HCT116 (cell line): ENCODE results near the gene PRRT4. TPM values are rescaled to one million over a fixed set of nuclear protein-coding genes. Genes with fewer than 3 reads are reported as not detected.

Experiments
- ATAC-seq: fragments of 200-7000 bp; cut with Tn5 transposase; 2 replicates; pipeline ENCODE4 v1.9.1; 2020; ENCODE audit warnings: mild to moderate bottlenecking, moderate library complexity
- BruUV-seq: library from RNA; stranded (reverse); fragments of 400-500 nt; replicated peaks from 2 replicates; lab custom pipeline; 2021; lab: Mats Ljungman, UMichigan
- CTCF ChIA-PET: fragments of 300-600 bp; sonication (Branson Sonifier 250); formaldehyde crosslinking; loops from one replicate; lab custom pipeline; 2021; ENCODE audit warnings: antibody characterized with exemption; lab: Charles Lee
- POLR2A ChIA-PET: fragments of 300-600, 350-600 bp; sonication (Branson Sonifier 250); formaldehyde crosslinking; loops from one replicate; lab custom pipeline; 2021; ENCODE audit warnings: antibody characterized with exemption; lab: Charles Lee
- RAD21 ChIA-PET, 2 experiments: fragments of 300-600 bp; sonication (Branson Sonifier 250); formaldehyde crosslinking; loops; one replicate each; lab custom pipeline; 2023; ENCODE audit warnings: low total read pairs in 2 of 2; ENCODE audit not compliant: uncharacterized antibody in 2 of 2, unreplicated experiment in 2 of 2, low non-redundant PET in 1 of 2; lab: Charles Lee
- DNase-seq: peaks from one replicate; pipeline ENCODE4 v3.0.0-alpha.2; 2010; ENCODE audit warnings: low read depth, low spot score
- H2AFZ ChIP-seq: fragments of 200-600 bp; shearing (Covaris generic), sonication (generic); 2 replicates; pipeline ENCODE4 v1.6.1; 2017; ENCODE audit warnings: low read depth, mixed run types, mixed read lengths, antibody characterized with exemption, low read length; ENCODE audit not compliant: poor library complexity, severe bottlenecking
- H3K27ac ChIP-seq: 2 replicates; pipeline ENCODE4 v1.5.1; 2012; ENCODE audit warnings: low read depth, low read length
- H3K27me3 ChIP-seq: fragments of 200-600 bp; sonication (generic); 2 replicates; pipeline ENCODE4 v1.6.1; 2016; ENCODE audit warnings: mixed run types, low read length, mixed read lengths; ENCODE audit not compliant: insufficient read depth
- H3K36me3 ChIP-seq, 2 experiments: fragments of 200-500 bp in 1 of 2; fragments of 200-600 bp in 1 of 2; sonication (Bioruptor generic) in 1 of 2; sonication (generic) in 1 of 2; 2 replicates each; pipeline versions ENCODE4 v1.5.1 to v1.6.1; 2014 to 2016; ENCODE audit warnings: low read length in 2 of 2, inconsistent platforms in 1 of 2, mixed read lengths in 1 of 2, mixed run types in 1 of 2; ENCODE audit not compliant: insufficient read depth in 2 of 2, control insufficient read depth in 1 of 2
- H3K4me1 ChIP-seq, 2 experiments: fragments of 200-600 bp in 1 of 2; sonication (generic) in 1 of 2; 2 replicates each; pipeline versions ENCODE4 v1.5.1 to v1.6.1; 2012 to 2017; ENCODE audit warnings: low read length in 2 of 2, inconsistent platforms in 1 of 2, mild to moderate bottlenecking in 1 of 2, mixed read lengths in 1 of 2, mixed run types in 1 of 2, moderate library complexity in 1 of 2; ENCODE audit not compliant: insufficient read depth in 2 of 2, control insufficient read depth in 1 of 2
- H3K4me2 ChIP-seq: fragments of 200-600 bp; sonication (generic); 2 replicates; pipeline ENCODE4 v1.6.1; 2017; ENCODE audit warnings: mixed run types, low read length, mixed read lengths
- H3K4me3 ChIP-seq, 2 experiments: fragments of 200-600 bp in 1 of 2; sonication (generic) in 1 of 2; replicated peaks in 1 of 2; 2 replicates each; pipeline ENCODE4 v1.5.1; 2011 to 2016; ENCODE audit warnings: low read length in 2 of 2, control low read depth in 1 of 2, low read depth in 1 of 2, mild to moderate bottlenecking in 1 of 2, mixed read lengths in 1 of 2, mixed run types in 1 of 2
- H3K79me2 ChIP-seq: fragments of 200-600 bp; sonication (generic); 2 replicates; pipeline ENCODE4 v1.6.1; 2017; ENCODE audit warnings: mild to moderate bottlenecking, mixed run types, low read length, moderate library complexity, mixed read lengths; ENCODE audit not compliant: insufficient read depth
- H3K9ac ChIP-seq: fragments of 200-600 bp; sonication (generic); 2 replicates; pipeline ENCODE4 v1.6.1; 2016; ENCODE audit warnings: low read length, mixed read lengths
- H3K9me2 ChIP-seq: fragments of 200-600 bp; sonication (generic), shearing (Covaris generic); 2 replicates; pipeline ENCODE4 v1.6.1; 2017; ENCODE audit warnings: mixed run types, mild to moderate bottlenecking, moderate library complexity; ENCODE audit not compliant: insufficient read depth
- H3K9me3 ChIP-seq, 2 experiments: fragments of 200-500 bp in 1 of 2; fragments of 200-600 bp in 1 of 2; sonication (Bioruptor generic) in 1 of 2; sonication (generic) in 1 of 2; 2 replicates each; pipeline ENCODE4 v1.6.1; 2014 to 2017; ENCODE audit warnings: low read length in 2 of 2, mixed read lengths in 2 of 2, inconsistent platforms in 1 of 2, low read depth in 1 of 2, mild to moderate bottlenecking in 1 of 2, mixed run types in 1 of 2, moderate library complexity in 1 of 2; ENCODE audit not compliant: control insufficient read depth in 1 of 2, insufficient read depth in 1 of 2
- H4K20me1 ChIP-seq: fragments of 200-600 bp; sonication (generic), shearing (Covaris generic); 2 replicates; pipeline ENCODE4 v1.6.1; 2017; ENCODE audit warnings: mixed run types, mild to moderate bottlenecking, moderate library complexity; ENCODE audit not compliant: insufficient read depth
- EZH2 ChIP-seq: fragments of 200-600 bp; sonication (generic); IDR thresholded peaks from 2 replicates; pipeline ENCODE4 v1.6.1; 2017; ENCODE audit warnings: antibody characterized with exemption, mixed run types
- FOSL1 ChIP-seq: IDR thresholded peaks from 2 replicates; pipeline ENCODE4 v1.6.1; 2012; ENCODE audit warnings: low read depth
- POLR2A ChIP-seq: IDR thresholded peaks from 2 replicates; pipeline ENCODE4 v1.7.0; 2011; ENCODE audit warnings: borderline replicate concordance; ENCODE audit not compliant: insufficient read depth, insufficient read length; ENCODE audit errors: extremely low read depth
- RAD21 ChIP-seq: IDR thresholded peaks from 2 replicates; pipeline ENCODE4 v1.6.1; 2012; ENCODE audit warnings: low read depth, mild to moderate bottlenecking
- TCF7L2 ChIP-seq: IDR thresholded peaks from 2 replicates; pipeline ENCODE4 v1.7.0; 2011; ENCODE audit warnings: borderline replicate concordance, inconsistent platforms; ENCODE audit not compliant: insufficient read depth, insufficient read length; ENCODE audit errors: extremely low read depth
- ZFX ChIP-seq: fragments of 450-650 bp; IDR thresholded peaks from 2 replicates; pipeline ENCODE4 v1.6.1; 2017
- ZNF274 ChIP-seq: fragments of 200-500 bp; sonication (Bioruptor generic); IDR thresholded peaks from 2 replicates; pipeline ENCODE4 v1.6.1; 2014; ENCODE audit warnings: mild to moderate bottlenecking, low read depth, low read length, inconsistent platforms
- intact Hi-C: fragments of 100-400 bp; cut with micrococcal nuclease; formaldehyde crosslinking; loops from 2 replicates; pipeline ENCODE4 v1.10.0; 2022
- total RNA-seq: library from RNA; stranded (reverse); gene quantifications from one replicate; pipeline ENCODE4 v1.2.1, GENCODE V29; 2021; ENCODE audit not compliant: unreplicated experiment
- TF ChIP-seq, protein P1 (sequence below): IDR thresholded peaks from 2 replicates; pipeline ENCODE4 v1.6.1; 2012
- TF ChIP-seq, protein P2 (sequence below), 3 experiments: fragments of 200-600 bp in 1 of 3; sonication (generic) in 1 of 3; IDR thresholded peaks in 2 of 3; conservative IDR thresholded peaks in 1 of 3; 2 replicates each; pipeline ENCODE4 v1.5.1; 2012 to 2017; ENCODE audit warnings: low read depth in 2 of 3, low read length in 2 of 3, antibody characterized with exemption in 1 of 3, borderline replicate concordance in 1 of 3, control low read depth in 1 of 3, mild to moderate bottlenecking in 1 of 3, mixed read lengths in 1 of 3, mixed run types in 1 of 3, moderate library complexity in 1 of 3; ENCODE audit not compliant: insufficient read depth in 1 of 3
- TF ChIP-seq, protein P3 (sequence below): IDR thresholded peaks from 2 replicates; pipeline ENCODE4 v1.6.1; 2011; ENCODE audit warnings: mild to moderate bottlenecking, low read length, moderate library complexity; ENCODE audit not compliant: insufficient replicate concordance; ENCODE audit errors: extremely low read depth

PRRT4 gene
- total RNA-seq, 1 experiment from 2014 or later: 4.0 TPM

DNA sequence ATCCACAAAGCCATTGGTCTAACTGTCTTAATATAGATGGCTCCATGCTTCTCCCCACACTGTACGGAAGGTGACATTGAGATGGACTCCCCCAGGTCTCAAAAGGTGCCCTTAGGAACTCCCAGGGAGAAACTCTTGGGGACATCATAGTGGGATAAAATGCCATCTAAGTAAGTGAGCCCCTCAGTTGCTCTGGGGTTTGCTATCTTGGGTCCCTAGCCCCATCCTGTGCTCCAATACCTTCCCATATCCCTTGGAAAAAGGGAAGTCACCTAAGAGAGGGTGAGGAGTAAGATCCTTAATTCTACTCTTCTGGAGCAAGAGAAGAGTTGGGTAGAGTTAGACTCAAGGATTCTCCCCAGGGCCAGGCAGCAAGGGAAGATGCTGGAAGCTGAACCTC is 7.9 kb downstream of the PRRT4 start:
- H3K9me2 ChIP-seq: no peaks in the 10 kb centered on the region
- no peaks in the 10 kb centered on the region for H4K20me1 ChIP-seq
- H3K4me1 ChIP-seq: no peaks in the 10 kb centered on the region
- H3K27me3 ChIP-seq: no peaks in the 10 kb centered on the region
- H3K36me3 ChIP-seq: no peaks in the 10 kb centered on the region
- H3K4me3 ChIP-seq: no peak overlapping the region
- no TSS peak for BruUV-seq
- H2AFZ ChIP-seq: no peak overlapping the region
- intact Hi-C loops: no loop called here
- DNase-seq: no peak
- ChIA-PET CTCF (interaction anchor here (1.7 kb wide), 1 partner anchor 28 kb away, joined by 4 read pairs; no protein-coding TSS in a partner anchor), POLR2A (no interaction called here), RAD21 (no interaction called here)
- H3K4me2 ChIP-seq: no peak overlapping the region
- TF ChIP-seq RAD21: no peak
- no peak for TF ChIP-seq ZFX
- no peak for TF ChIP-seq POLR2A
- no peak for TF ChIP-seq ZNF274
- no peak for TF ChIP-seq TCF7L2
- TF ChIP-seq, protein P1, sequence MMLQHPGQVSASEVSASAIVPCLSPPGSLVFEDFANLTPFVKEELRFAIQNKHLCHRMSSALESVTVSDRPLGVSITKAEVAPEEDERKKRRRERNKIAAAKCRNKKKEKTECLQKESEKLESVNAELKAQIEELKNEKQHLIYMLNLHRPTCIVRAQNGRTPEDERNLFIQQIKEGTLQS: no peak
- TF ChIP-seq, protein P2, sequence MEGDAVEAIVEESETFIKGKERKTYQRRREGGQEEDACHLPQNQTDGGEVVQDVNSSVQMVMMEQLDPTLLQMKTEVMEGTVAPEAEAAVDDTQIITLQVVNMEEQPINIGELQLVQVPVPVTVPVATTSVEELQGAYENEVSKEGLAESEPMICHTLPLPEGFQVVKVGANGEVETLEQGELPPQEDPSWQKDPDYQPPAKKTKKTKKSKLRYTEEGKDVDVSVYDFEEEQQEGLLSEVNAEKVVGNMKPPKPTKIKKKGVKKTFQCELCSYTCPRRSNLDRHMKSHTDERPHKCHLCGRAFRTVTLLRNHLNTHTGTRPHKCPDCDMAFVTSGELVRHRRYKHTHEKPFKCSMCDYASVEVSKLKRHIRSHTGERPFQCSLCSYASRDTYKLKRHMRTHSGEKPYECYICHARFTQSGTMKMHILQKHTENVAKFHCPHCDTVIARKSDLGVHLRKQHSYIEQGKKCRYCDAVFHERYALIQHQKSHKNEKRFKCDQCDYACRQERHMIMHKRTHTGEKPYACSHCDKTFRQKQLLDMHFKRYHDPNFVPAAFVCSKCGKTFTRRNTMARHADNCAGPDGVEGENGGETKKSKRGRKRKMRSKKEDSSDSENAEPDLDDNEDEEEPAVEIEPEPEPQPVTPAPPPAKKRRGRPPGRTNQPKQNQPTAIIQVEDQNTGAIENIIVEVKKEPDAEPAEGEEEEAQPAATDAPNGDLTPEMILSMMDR (IDR thresholded peaks at IDR 0.05 in 2 of 3, conservative IDR thresholded peaks at IDR 0.05 in 1 of 3; ENCODE audit: borderline replicate concordance in 1 of 3, insufficient read depth in 1 of 3, low read depth in 2 of 3, low read length in 2 of 3): no peak
- TF ChIP-seq EZH2: no peak
- TF ChIP-seq, protein P3, sequence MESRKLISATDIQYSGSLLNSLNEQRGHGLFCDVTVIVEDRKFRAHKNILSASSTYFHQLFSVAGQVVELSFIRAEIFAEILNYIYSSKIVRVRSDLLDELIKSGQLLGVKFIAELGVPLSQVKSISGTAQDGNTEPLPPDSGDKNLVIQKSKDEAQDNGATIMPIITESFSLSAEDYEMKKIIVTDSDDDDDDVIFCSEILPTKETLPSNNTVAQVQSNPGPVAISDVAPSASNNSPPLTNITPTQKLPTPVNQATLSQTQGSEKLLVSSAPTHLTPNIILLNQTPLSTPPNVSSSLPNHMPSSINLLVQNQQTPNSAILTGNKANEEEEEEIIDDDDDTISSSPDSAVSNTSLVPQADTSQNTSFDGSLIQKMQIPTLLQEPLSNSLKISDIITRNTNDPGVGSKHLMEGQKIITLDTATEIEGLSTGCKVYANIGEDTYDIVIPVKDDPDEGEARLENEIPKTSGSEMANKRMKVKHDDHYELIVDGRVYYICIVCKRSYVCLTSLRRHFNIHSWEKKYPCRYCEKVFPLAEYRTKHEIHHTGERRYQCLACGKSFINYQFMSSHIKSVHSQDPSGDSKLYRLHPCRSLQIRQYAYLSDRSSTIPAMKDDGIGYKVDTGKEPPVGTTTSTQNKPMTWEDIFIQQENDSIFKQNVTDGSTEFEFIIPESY: no peak
- no peak for TF ChIP-seq FOSL1
- no peak overlapping the region for H3K9ac ChIP-seq
- H3K9me3 ChIP-seq: no peaks in the 10 kb centered on the region
- H3K27ac ChIP-seq: no peak overlapping the region
- ATAC-seq: no peak
- H3K79me2 ChIP-seq: no peaks in the 10 kb centered on the region
